DOHH2 (cell line): Measurements from ENCODE around the gene PRRT3.
"Not testable (repeated sequence)": the region's sequence is repeated elsewhere in the genome, so short reads cannot be mapped to it uniquely, and the experiment has no call there.

Experiments used
- H3F3A ChIP-seq: fragments of 200-600 bp; sonication (generic), shearing (Covaris generic); 2 replicates; pipeline ENCODE4 v1.6.0; 2016; ENCODE audit warnings: antibody characterized with exemption, mild to moderate bottlenecking; ENCODE audit not compliant: control insufficient read depth, insufficient read depth
- H3K27ac ChIP-seq: fragments of 200-600 bp; sonication (generic); 2 replicates; pipeline ENCODE4 v1.5.1; 2014; ENCODE audit warnings: low read depth, mild to moderate bottlenecking, low read length, moderate library complexity
- H3K27me3 ChIP-seq: fragments of 200-600 bp; sonication (generic); 2 replicates; pipeline ENCODE4 v1.6.1; 2014; ENCODE audit warnings: mild to moderate bottlenecking, low read length, mixed read lengths; ENCODE audit not compliant: control insufficient read depth
- H3K36me3 ChIP-seq: fragments of 200-600 bp; sonication (generic); 2 replicates; pipeline ENCODE4 v1.6.1; 2014; ENCODE audit warnings: mild to moderate bottlenecking, low read length, moderate library complexity, mixed read lengths; ENCODE audit not compliant: control insufficient read depth
- H3K4me1 ChIP-seq: fragments of 200-600 bp; sonication (generic); 2 replicates; pipeline ENCODE4 v1.6.1; 2014; ENCODE audit warnings: mild to moderate bottlenecking, low read length, mixed read lengths; ENCODE audit not compliant: control insufficient read depth
- H3K4me2 ChIP-seq: fragments of 200-600 bp; sonication (generic); 2 replicates; pipeline ENCODE4 v1.6.0; 2014; ENCODE audit warnings: mild to moderate bottlenecking, low read length, moderate library complexity
- H3K4me3 ChIP-seq: fragments of 200-600 bp; sonication (generic); 2 replicates; pipeline ENCODE4 v1.5.1; 2014; ENCODE audit warnings: mild to moderate bottlenecking, low read length, mixed read lengths
- H3K79me2 ChIP-seq: fragments of 200-600 bp; sonication (generic); 2 replicates; pipeline ENCODE4 v1.6.1; 2014; ENCODE audit warnings: mild to moderate bottlenecking, low read length, mixed read lengths; ENCODE audit not compliant: control insufficient read depth
- H3K9me2 ChIP-seq: fragments of 200-600 bp; sonication (generic); replicated peaks from 2 replicates; pipeline ENCODE4 v1.6.1; 2014; ENCODE audit warnings: mild to moderate bottlenecking, low read length, mixed read lengths; ENCODE audit not compliant: control insufficient read depth
- H3K9me3 ChIP-seq: fragments of 200-600 bp; sonication (generic); 2 replicates; pipeline ENCODE4 v1.6.1; 2014; ENCODE audit warnings: antibody characterized with exemption, low read length, mixed read lengths; ENCODE audit not compliant: control insufficient read depth, insufficient read depth
- H4K20me1 ChIP-seq: fragments of 200-600 bp; sonication (generic); 2 replicates; pipeline ENCODE4 v1.6.0; 2014; ENCODE audit warnings: low read depth, mild to moderate bottlenecking, antibody characterized with exemption, low read length, moderate library complexity; ENCODE audit not compliant: control insufficient read depth, insufficient read depth
- CTCF ChIP-seq: fragments of 200-600 bp; sonication (generic); IDR thresholded peaks from one replicate; pipeline ENCODE4 v1.5.1; 2014; ENCODE audit warnings: antibody characterized with exemption, mild to moderate bottlenecking, low read depth, low read length; ENCODE audit not compliant: poor library complexity, severe bottlenecking
- EZH2phosphoT487 ChIP-seq: fragments of 200-600 bp; sonication (generic); IDR thresholded peaks from 2 replicates; pipeline ENCODE4 v1.6.1; 2017; ENCODE audit warnings: borderline replicate concordance, mild to moderate bottlenecking, antibody characterized with exemption, low read length, moderate library complexity, mixed read lengths

PRRT3 gene

GRCh38 chr3:9897408-9898372 lies 54.5 kb downstream of the PRRT3 start:
- no peak overlapping the region for H3K4me2 ChIP-seq
- no peak overlapping the region for H3K27ac ChIP-seq

GRCh38 chr3:9896755-9897407 lies 55.3 kb downstream of the PRRT3 start:
- H3K9me3 ChIP-seq, H3K4me2 ChIP-seq, H3K4me3 ChIP-seq, H3K9me2 ChIP-seq, H3K27ac ChIP-seq, H3F3A ChIP-seq, H3K27me3 ChIP-seq: not testable (repeated sequence)
- Histone ChIP-seq H3K36me3 (peaks cover 34% of the 10 kb centered on the region), H4K20me1 (peaks cover 13% of the 10 kb centered on the region; the same call in 1 of the 2 replicates), H3K4me1 (peaks cover 23% of the 10 kb centered on the region), H3K79me2 (peaks cover 29% of the 10 kb centered on the region)

More at GRCh38 chr3:9897408-9898372, 54.5 kb downstream of the PRRT3 start:
- Histone ChIP-seq H3K27me3 (no peaks in the 10 kb centered on the region), H3K9me3 (no peaks in the 10 kb centered on the region), H3K9me2 (no peaks in the 10 kb centered on the region), H3K79me2 (peaks cover 21% of the 10 kb centered on the region), H3F3A (peaks cover 9% of the 10 kb centered on the region; the same call in 1 of the 2 replicates), H3K36me3 (peaks cover 26% of the 10 kb centered on the region), H4K20me1 (peaks cover 7% of the 10 kb centered on the region; the same call in 1 of the 2 replicates), H3K4me1 (peaks cover 24% of the 10 kb centered on the region), H3K4me3 (no peak overlapping the region)
- TF ChIP-seq CTCF (no peak), EZH2phosphoT487 (no peak)

- not testable (repeated sequence) for H3K9me3 ChIP-seq, H3K27me3 ChIP-seq, H3K9me2 ChIP-seq, H3K27ac ChIP-seq, H3K4me2 ChIP-seq, H3K4me3 ChIP-seq
- peaks cover 41% of the 10 kb centered on the region for H3K79me2 ChIP-seq
- peaks cover 25% of the 10 kb centered on the region for H3K4me1 ChIP-seq
- peaks cover 12% of the 10 kb centered on the region; the same call in 1 of the 2 replicates for H3F3A ChIP-seq
- H4K20me1 ChIP-seq: peaks cover 13% of the 10 kb centered on the region; the same call in 1 of the 2 replicates
- peaks cover 44% of the 10 kb centered on the region for H3K36me3 ChIP-seq
These were observed 56.5 kb downstream of the PRRT3 start for GRCh38 chr3:9895715-9896114.
